Panc1 (cell line): ENCODE measurements around the gene FAM131B.

Experiments used
- POLR2AphosphoS5 ChIP-seq: IDR thresholded peaks from 2 replicates; pipeline ENCODE4 v1.6.1; 2012; ENCODE audit warnings: mild to moderate bottlenecking, low read depth, low read length, moderate library complexity
- SIN3A ChIP-seq: IDR thresholded peaks from 2 replicates; pipeline ENCODE4 v1.6.1; 2012; ENCODE audit warnings: low read depth, mild to moderate bottlenecking, low read length, moderate library complexity, borderline replicate concordance; ENCODE audit not compliant: insufficient read depth
- TCF7L2 ChIP-seq: IDR thresholded peaks from 2 replicates; pipeline ENCODE4 v1.6.1; 2011; ENCODE audit warnings: mild to moderate bottlenecking, low read depth, low read length, inconsistent platforms
- TF ChIP-seq, protein P1 (sequence below): fragments of 450-650 bp; IDR thresholded peaks from 2 replicates; pipeline ENCODE4 v1.5.1; 2017; ENCODE audit warnings: mild to moderate bottlenecking
- TF ChIP-seq, protein P2 (sequence below), 2 experiments: IDR thresholded peaks; 2 replicates each; pipeline ENCODE4 v1.6.1; 2011 to 2012; ENCODE audit warnings: low read depth in 2 of 2, control low read depth in 1 of 2, low read length in 1 of 2, mild to moderate bottlenecking in 1 of 2, moderate library complexity in 1 of 2; ENCODE audit not compliant: insufficient read depth in 1 of 2

DNA sequence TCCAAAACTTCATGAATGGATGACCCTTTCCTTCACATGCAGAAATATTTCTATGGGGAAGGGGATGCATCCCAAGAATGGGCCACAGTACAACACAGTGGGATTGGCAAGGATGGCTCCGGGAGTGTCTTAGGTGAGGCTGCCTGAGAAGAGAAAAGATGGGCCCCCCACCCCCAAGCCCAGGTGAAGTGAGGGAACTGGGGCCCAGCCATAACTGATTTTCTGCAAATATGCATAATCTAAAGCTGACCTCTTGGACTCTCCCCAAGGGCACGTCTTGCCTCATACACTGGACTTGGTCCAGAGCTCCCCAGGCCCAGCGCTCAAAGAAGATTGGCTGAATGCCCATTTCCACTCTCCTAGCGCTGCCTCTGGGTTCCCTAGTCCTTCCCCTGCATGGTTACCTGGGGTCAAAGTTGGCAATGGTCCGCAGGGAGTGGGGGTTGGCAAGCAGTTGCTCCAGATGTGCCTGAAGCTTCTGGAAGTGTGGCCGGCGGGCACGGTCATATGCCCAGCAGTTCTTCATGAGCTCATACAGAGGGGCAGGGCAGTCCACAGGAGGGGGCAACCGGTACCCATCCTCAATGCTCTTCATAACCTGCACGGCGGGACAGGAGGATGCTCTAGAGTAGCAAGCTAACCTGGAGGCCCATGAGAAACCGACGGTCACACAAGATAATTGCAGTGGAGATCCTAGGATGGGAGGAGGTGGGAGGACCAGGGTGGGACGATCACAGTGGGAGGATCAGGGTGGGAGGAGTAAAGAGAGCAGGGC, 30.9 kb upstream of the FAM131B start:
- TF ChIP-seq, protein P1, sequence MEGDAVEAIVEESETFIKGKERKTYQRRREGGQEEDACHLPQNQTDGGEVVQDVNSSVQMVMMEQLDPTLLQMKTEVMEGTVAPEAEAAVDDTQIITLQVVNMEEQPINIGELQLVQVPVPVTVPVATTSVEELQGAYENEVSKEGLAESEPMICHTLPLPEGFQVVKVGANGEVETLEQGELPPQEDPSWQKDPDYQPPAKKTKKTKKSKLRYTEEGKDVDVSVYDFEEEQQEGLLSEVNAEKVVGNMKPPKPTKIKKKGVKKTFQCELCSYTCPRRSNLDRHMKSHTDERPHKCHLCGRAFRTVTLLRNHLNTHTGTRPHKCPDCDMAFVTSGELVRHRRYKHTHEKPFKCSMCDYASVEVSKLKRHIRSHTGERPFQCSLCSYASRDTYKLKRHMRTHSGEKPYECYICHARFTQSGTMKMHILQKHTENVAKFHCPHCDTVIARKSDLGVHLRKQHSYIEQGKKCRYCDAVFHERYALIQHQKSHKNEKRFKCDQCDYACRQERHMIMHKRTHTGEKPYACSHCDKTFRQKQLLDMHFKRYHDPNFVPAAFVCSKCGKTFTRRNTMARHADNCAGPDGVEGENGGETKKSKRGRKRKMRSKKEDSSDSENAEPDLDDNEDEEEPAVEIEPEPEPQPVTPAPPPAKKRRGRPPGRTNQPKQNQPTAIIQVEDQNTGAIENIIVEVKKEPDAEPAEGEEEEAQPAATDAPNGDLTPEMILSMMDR = no peak
- TF ChIP-seq TCF7L2 (no peak), POLR2AphosphoS5 (no peak; the same call in 1 of the 2 replicates), SIN3A (no peak)
- TF ChIP-seq, protein P2, sequence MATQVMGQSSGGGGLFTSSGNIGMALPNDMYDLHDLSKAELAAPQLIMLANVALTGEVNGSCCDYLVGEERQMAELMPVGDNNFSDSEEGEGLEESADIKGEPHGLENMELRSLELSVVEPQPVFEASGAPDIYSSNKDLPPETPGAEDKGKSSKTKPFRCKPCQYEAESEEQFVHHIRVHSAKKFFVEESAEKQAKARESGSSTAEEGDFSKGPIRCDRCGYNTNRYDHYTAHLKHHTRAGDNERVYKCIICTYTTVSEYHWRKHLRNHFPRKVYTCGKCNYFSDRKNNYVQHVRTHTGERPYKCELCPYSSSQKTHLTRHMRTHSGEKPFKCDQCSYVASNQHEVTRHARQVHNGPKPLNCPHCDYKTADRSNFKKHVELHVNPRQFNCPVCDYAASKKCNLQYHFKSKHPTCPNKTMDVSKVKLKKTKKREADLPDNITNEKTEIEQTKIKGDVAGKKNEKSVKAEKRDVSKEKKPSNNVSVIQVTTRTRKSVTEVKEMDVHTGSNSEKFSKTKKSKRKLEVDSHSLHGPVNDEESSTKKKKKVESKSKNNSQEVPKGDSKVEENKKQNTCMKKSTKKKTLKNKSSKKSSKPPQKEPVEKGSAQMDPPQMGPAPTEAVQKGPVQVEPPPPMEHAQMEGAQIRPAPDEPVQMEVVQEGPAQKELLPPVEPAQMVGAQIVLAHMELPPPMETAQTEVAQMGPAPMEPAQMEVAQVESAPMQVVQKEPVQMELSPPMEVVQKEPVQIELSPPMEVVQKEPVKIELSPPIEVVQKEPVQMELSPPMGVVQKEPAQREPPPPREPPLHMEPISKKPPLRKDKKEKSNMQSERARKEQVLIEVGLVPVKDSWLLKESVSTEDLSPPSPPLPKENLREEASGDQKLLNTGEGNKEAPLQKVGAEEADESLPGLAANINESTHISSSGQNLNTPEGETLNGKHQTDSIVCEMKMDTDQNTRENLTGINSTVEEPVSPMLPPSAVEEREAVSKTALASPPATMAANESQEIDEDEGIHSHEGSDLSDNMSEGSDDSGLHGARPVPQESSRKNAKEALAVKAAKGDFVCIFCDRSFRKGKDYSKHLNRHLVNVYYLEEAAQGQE (IDR thresholded peaks at IDR 0.05; ENCODE audit: insufficient read depth in 1 of 2, low read depth in 2 of 2, low read length in 1 of 2) = no peak
